GM21367 (cell line): ENCODE measurements around the gene OGFOD1.
"Not testable (repeated sequence)": the region's sequence is repeated elsewhere in the genome, so short reads cannot be mapped to it uniquely, and the experiment has no call there.

Experiments
- ATAC-seq: cut with Tn5 transposase; IDR thresholded peaks from one replicate; pipeline ENCODE4 v1.9.1; 2021; ENCODE audit not compliant: unreplicated experiment

The OGFOD1 gene

DNA sequence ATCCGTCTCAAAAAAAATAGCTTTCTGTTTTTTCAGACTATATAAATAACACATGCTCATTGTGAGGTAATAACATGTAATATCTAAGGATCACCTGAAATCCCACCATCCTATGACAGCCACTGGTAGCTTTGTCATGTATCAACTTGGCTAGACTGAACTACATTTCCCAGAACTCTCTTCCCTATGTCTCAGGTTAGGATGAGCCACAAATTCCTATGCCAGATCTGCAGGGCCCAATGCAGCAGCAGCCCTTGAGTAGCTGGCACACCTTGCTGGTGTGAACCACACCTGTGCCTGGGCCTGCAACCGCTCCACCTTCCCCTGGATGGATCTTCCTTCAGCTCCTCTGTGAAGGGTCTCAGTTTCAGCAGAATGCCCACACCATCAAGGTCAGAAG is 28.1 kb downstream of the OGFOD1 start:
- no peak for ATAC-seq

DNA sequence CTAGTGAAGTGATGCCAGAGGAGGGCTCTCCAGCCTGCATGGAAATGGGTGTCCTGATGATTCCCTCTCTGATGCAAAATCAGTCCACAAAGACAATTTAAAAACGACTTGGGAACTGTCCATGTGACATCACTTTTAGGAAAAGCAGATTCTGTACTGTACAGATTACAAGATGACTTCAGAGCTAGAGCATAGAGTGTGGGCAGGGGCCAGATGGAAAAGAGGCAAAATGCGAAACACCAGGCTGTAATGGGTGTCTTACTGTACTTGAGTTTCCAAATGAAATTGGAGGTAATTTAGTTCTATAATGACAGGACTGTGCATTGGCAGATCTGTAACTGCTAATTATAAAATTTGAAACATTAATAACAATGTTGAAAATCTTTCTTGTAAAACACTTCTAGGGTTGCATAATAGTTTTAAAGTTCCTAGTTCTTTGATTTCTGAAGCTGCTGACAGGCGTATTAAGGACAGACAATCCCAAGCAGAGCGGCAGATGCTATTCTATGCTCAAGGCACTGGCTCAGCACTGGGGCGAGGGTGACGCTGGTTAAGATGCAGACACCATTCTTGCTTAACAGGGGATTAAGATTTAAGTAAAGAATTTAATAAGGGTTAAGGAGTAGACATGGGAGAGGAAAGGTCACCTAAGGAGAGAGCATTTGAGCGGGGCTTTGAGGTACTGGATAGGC is 29.6 kb downstream of the OGFOD1 start:
- no peak for ATAC-seq

DNA sequence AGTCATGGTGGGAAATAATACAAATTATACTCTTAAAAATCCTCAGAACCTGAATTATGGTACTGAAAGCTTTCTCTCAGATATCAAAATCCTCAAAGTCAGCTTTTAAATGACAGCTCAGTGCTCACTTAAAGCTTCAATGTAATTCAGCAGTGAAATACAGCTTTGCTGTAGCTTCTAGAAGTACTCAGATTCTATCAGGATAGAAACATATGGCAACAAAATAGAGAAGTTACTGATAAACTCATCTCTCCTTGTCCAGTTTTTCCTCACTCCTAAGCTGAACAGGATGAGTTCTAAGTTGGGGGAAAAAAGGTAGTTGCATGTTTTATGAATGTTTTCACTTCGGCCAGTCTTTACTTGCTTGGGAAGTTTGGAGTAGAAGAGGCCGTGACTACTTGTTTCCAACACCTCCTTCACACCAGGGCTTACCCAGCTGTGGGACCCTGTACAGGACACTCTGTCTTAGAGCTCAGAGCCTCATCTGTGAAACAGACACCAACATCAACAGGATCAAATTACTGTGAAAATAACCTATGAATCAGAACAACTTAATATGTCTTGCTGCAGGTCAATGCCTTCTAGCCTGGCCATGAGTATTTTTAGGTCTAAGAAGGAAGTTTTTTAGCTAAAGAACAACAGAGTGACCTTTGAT is 30.2 kb downstream of the OGFOD1 start:
- ATAC-seq, result no peak

- no peak for ATAC-seq
Observed at GRCh38 chr16:56482683-56483236, 31.4 kb downstream of the OGFOD1 start.

DNA sequence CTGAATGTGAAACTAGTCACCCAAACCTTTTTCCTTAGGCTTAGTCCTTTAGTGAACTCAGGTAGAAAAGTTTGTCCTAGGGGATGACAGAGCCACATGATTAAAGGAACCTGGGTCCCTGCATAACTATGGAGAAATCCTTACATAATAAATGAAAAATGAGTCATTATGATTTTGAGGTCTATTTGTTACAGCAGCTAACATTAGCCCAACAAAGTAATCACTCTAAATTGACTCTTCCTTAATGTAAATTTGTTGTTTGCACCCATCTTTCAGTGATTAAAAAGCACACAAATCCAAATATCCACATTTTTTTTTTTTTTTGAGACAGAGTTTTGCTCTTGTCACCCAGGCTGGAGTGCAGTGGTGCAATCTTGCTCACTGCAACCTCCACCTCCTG is 32.0 kb downstream of the OGFOD1 start:
- no peak for ATAC-seq

DNA sequence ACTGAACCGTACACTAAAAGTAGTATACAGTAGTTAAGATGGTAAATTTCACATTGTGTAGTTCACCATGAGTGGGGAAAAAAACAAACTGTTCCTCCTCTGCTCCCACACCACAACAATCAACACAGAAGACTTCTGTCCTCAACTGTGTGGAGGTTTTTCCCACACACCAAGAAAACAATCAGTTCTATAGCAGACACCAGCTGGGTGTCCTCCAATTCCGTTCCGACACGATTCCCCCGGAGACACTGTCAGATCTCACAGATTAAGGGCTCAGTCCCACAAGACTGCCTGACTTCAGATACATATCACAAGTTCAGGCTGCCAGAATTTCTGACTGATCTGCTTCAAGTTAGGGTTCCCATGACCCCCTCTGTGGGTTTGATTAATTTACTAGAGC is 36.7 kb downstream of the OGFOD1 start:
- no peak for ATAC-seq

DNA sequence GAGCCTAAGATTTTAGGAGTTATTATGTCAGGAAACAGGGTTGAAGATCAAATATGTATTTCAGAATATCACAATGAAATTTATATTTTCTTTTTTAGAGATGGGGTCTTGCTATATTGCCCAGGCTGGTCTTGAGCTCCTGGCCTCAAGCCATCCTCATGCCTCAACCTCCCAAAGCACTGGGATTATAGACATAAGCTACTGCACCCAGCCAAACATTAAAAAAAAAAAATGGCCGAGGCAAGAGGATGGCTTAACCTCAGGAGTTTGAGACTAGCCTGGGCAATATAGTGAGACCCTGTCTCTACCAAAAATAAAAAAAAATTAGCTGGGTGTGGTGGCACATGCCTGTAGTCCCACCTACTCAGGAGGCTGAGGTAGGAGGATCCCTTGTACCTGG is 37.5 kb downstream of the OGFOD1 start:
- not testable (repeated sequence) for ATAC-seq

- ATAC-seq, result no peak
Observed at GRCh38 chr16:56491657-56492261, 40.4 kb downstream of the OGFOD1 start.

DNA sequence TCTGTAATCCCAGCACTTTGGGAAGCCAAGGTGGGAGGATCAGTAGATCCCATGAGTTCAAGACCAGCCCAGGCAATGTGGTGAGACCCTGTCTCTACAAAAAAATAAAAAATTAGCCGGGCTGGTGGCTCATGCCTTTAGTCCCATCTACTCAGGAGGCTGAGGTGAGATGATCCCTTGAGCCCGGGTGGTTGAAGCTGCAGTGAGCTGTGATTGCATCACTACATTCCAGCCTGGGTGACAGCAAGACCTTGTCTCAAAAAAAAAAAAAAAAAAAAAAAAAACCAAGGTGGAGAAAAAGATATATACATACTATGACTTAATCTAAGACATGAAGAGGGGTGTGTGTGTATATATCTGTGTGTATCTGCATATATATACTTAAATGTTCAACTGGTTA is 41.8 kb downstream of the OGFOD1 start:
- no peak for ATAC-seq

GRCh38 chr16:56493815-56494214 is 42.5 kb downstream of the OGFOD1 start:
- ATAC-seq, result no peak

DNA sequence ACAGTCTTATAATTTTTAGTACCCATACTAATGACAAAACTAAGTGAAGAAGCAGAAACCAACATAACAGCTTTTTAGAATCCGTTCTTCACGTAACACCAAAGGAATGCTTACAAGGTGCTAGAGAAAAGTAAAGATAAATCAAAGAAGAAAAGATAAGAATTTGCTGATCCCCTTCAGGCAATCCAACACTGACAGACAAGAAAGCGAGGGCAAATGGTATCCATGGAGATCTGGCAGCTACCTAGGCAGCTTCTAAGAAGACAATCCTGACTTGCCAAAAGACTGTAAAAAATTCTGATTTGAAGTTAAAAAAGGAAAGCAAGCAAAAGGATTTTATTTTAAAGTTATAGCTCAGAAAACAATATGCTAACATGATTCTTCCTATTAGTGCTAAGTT is 53.8 kb downstream of the OGFOD1 start:
- ATAC-seq, result no peak

GRCh38 chr16:56506941-56507340 is 55.6 kb downstream of the OGFOD1 start:
- ATAC-seq, result no peak

GRCh38 chr16:56510544-56510943 is 59.2 kb downstream of the OGFOD1 start:
- no peak for ATAC-seq

GRCh38 chr16:56512025-56512424 is 60.7 kb downstream of the OGFOD1 start:
- ATAC-seq, result no peak

DNA sequence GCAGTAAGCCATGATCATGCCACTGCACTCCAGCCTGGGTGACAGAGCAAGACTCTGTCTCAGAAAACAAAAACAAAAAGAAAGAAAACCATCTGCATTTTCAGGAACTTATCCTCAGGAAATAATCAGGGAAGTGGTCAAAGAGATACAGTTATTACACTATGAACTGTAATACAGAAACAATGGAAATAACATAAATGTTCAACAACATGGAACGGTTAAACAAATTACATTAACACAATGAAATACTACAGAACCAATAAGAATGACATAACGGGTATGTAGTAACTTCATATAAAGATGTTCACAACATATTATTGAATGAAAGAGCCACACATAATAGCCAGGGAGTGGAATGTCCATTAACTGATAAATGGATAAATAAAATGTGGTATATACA is 61.7 kb downstream of the OGFOD1 start:
- ATAC-seq, result no peak

- no peak for ATAC-seq
Observed at GRCh38 chr16:56513972-56514371, 62.6 kb downstream of the OGFOD1 start.

DNA sequence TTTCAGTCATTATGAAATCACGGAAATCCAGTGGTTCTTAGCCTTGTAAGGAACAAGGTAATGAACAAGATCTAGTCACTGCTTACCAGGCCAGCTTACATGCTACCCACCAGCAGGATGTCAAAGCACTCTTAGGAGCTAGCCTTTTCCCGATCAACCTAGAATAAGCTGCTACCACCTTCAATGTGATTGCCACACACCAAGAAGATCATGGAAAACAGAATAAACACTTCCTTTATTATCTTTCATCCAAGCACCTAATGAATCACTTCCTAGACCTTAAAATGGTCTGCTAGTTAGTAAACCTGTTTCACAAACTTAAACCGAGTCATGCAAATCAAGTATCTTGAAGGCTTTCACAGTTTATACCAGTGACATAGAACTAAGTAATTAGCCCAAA is 63.5 kb downstream of the OGFOD1 start:
- ATAC-seq, result no peak

GRCh38 chr16:56515665-56516064 is 64.3 kb downstream of the OGFOD1 start:
- no peak for ATAC-seq

DNA sequence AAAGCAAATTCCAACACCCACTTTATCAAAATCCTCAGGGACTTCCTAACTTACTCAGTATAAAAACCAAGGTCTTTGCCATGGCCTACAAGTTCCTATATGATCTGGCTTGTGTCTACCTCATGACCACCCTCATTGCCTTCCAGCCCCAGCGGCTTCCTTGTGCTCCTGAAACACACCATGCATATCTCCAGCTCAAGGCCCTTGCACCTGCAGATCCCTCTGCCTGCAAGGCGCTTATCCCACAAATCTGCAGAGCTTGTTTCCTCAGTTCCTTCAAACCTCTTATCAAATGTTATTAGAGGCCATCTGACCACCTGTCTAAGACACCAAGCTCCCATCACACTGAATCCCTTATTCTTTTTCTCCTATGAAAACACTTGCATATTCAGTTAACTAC is 65.9 kb downstream of the OGFOD1 start:
- ATAC-seq, result no peak

- no peak for ATAC-seq
Observed at GRCh38 chr16:56518425-56518824, 67.1 kb downstream of the OGFOD1 start.

DNA sequence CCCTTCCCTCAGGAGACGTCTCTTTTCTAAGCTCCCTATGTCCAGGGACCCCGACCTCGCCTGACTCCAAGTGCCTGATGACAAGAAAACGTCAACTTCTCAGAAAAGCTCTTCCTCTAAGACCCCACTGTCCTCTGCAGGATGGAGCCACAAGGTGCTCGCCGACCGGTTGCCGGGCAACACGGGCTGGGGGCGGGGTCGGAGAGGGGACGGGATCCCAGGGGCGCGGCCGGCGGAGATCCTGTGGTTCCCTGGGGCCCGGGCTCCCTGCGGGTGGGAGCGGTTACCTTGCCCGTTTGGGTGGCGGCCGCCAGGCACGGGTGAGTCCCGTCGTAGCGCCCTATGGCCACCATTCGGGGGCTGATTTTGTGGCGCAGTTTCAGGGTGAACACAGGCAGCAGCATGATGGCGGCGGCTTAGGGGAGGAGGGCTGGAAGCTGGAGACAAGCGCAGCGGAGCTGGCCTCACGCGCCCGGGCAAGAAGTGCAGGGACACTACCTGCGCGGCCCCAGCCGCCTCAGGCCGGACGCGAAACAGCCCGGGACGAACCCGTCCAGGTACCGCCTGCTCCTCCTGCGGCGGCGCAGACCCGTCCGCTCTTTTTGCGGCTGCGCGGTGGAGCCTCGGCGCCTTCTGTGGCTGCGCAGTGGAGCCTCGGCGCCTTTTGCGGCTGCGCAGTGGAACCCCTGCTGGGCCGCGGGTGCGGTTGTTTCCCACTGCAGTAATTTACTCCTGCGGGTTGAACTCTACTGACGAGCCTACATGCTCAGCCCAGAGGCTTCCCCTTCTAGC is 68.3 kb downstream of the OGFOD1 start, which contains the start of gene BBS2:
BBS2 (minus strand) TSS at position 566 of the 792 bp plus-strand sequence; CDS start at position 404, 162 bp downstream.
- ATAC-seq, result peak; percentile 77
